GM12878 (cell line): ENCODE data around the gene MAP4K2. TPM values are rescaled to one million over a fixed set of nuclear protein-coding genes. Genes with fewer than 3 reads are reported as not detected.

Experiments used
- ATAC-seq: fragments of 200-7000 bp; cut with Tn5 transposase; 3 replicates; pipeline ENCODE4 v1.9.1; 2020; ENCODE audit warnings: mild to moderate bottlenecking, moderate library complexity
- BruUV-seq: library from RNA; stranded (reverse); fragments of 400-500 nt; replicated peaks from 2 replicates; lab custom pipeline; 2021; lab: Mats Ljungman, UMichigan
- CTCF ChIA-PET: fragments of 300-600 bp; sonication (Branson Sonifier 250); formaldehyde crosslinking; extraction: SDS; loops from one replicate; lab custom pipeline; 2021; ENCODE audit warnings: inconsistent platforms; lab: Yijun Ruan, JAX
- POLR2A ChIA-PET: fragments of 350-600 bp; formaldehyde crosslinking; extraction: SDS; loops from one replicate; lab custom pipeline; 2021; ENCODE audit warnings: inconsistent platforms; lab: Charles Lee
- RAD21 ChIA-PET: fragments of 300-600 bp; sonication (Branson Sonifier 250); formaldehyde crosslinking; loops from one replicate; lab custom pipeline; 2023; ENCODE audit warnings: antibody characterized with exemption; ENCODE audit not compliant: unreplicated experiment; lab: Charles Lee
- SMC1A ChIA-PET: fragments of 300-600 bp; sonication (Branson Sonifier 250); formaldehyde crosslinking; loops from one replicate; lab custom pipeline; 2023; ENCODE audit not compliant: unreplicated experiment, uncharacterized antibody; lab: Charles Lee
- DNase-seq: peaks from one replicate; pipeline ENCODE4 v3.0.0-alpha.2; 2011; ENCODE audit warnings: low read depth, low spot score
- FAIRE-seq: peaks from 3 replicates; lab custom pipeline; 2011; peaks lifted over from hg19 to GRCh38; lab: Jason Lieb, UNC
- H2AFZ ChIP-seq: 2 replicates; pipeline ENCODE4 v1.6.0; 2011; ENCODE audit warnings: low read depth, low read length, control low read depth; ENCODE audit not compliant: control insufficient read depth
- H3K27ac ChIP-seq: 2 replicates; pipeline ENCODE4 v1.5.1; 2011; ENCODE audit warnings: control low read depth; ENCODE audit not compliant: control insufficient read depth, insufficient read depth
- H3K27me3 ChIP-seq, 2 experiments: replicated peaks in 1 of 2; 2 replicates each; pipeline versions ENCODE4 v1.6.0 to v1.6.1; 2011; ENCODE audit warnings: low read length in 1 of 2; ENCODE audit not compliant: control insufficient read depth in 2 of 2, insufficient read depth in 2 of 2
- H3K36me3 ChIP-seq, 2 experiments: 2 replicates each; pipeline ENCODE4 v1.5.1; 2011; ENCODE audit warnings: low read length in 1 of 2; ENCODE audit not compliant: control insufficient read depth in 2 of 2, insufficient read depth in 2 of 2
- H3K4me1 ChIP-seq: 2 replicates; pipeline ENCODE4 v1.6.1; 2011; ENCODE audit warnings: mild to moderate bottlenecking, low read length, moderate library complexity, mixed read lengths; ENCODE audit not compliant: control insufficient read depth, insufficient read depth
- H3K4me2 ChIP-seq: 2 replicates; pipeline ENCODE4 v1.6.0; 2011; ENCODE audit warnings: control low read depth; ENCODE audit not compliant: control insufficient read depth, insufficient read depth
- H3K4me3 ChIP-seq: fragments of 200-600 bp; sonication (generic); 2 replicates; pipeline ENCODE4 v1.5.1; 2016
- H3K79me2 ChIP-seq: 2 replicates; pipeline ENCODE4 v1.6.0; 2011; ENCODE audit warnings: low read length; ENCODE audit not compliant: control insufficient read depth, insufficient read depth
- H3K9ac ChIP-seq: 2 replicates; pipeline ENCODE4 v1.8.0; 2011; ENCODE audit warnings: low read length, control low read depth, mixed read lengths; ENCODE audit not compliant: control insufficient read depth, insufficient read depth
- H3K9me3 ChIP-seq: replicated peaks from 3 replicates; pipeline ENCODE4 v1.5.1; 2011; ENCODE audit warnings: mild to moderate bottlenecking, low read length; ENCODE audit not compliant: control insufficient read depth, insufficient read depth
- H4K20me1 ChIP-seq: 2 replicates; pipeline ENCODE4 v1.6.0; 2011; ENCODE audit not compliant: control insufficient read depth, insufficient read depth
- BCL3 ChIP-seq: IDR thresholded peaks from 2 replicates; pipeline ENCODE4 v1.6.1; 2011; ENCODE audit warnings: borderline replicate concordance, low read depth, mild to moderate bottlenecking, moderate library complexity, low read length; ENCODE audit not compliant: insufficient read depth, poor library complexity, severe bottlenecking
- MEF2B ChIP-seq: fragments of 450-650 bp; IDR thresholded peaks from 2 replicates; pipeline ENCODE4 v1.6.1; 2018; ENCODE audit warnings: mild to moderate bottlenecking, moderate library complexity; ENCODE audit not compliant: partially characterized antibody, poor library complexity, severe bottlenecking
- RELB ChIP-seq: fragments of 450-650 bp; IDR thresholded peaks from 2 replicates; pipeline ENCODE4 v1.6.1; 2017; ENCODE audit warnings: low read depth, mild to moderate bottlenecking, moderate library complexity
- SMAD5 ChIP-seq: IDR thresholded peaks from 2 replicates; pipeline ENCODE4 v1.6.1; 2016; ENCODE audit warnings: antibody characterized with exemption, low read depth
- SUPT20H ChIP-seq: IDR thresholded peaks from 2 replicates; pipeline ENCODE4 v1.6.1; 2011; ENCODE audit warnings: low read depth, mild to moderate bottlenecking, low read length, moderate library complexity, borderline replicate concordance; ENCODE audit not compliant: control insufficient read depth
- WGBS: methylation state at CpG from one replicate; pipeline ENCODE4 v1.1.6; 2016; ENCODE audit warnings: low lambda C conversion rate; ENCODE audit not compliant: insufficient replicate concordance, insufficient coverage; ENCODE audit errors: missing lambda C conversion rate; 5-methylcytosine and 5-hydroxymethylcytosine counted together
- in situ Hi-C: fragments of 300-500 bp; cut with MboI; formaldehyde crosslinking; loops from 9 replicates; pipeline ENCODE4 v1.14.3; 2018; ENCODE audit warnings: mixed read lengths
- intact Hi-C: fragments of 100-400 bp; cut with micrococcal nuclease; formaldehyde crosslinking; loops from one replicate; pipeline ENCODE4 v1.14.2; 2022; ENCODE audit not compliant: unreplicated experiment
- polyA plus RNA-seq, 11 experiments: library from polyadenylated mRNA; depleted of rRNA in 4 of 11; unstranded in 6 of 11; stranded (reverse) in 5 of 11; fragments of >200 nt; fragmentation: Nextera tagmentation in 4 of 11; fragmentation: Illumina TruSeq in 1 of 11; extraction: Ambion mirVana in 4 of 11; extraction: Trizol in 1 of 11; gene quantifications; 1 replicate in 1 of 11; 2 replicates in 10 of 11; pipeline versions ENCODE4 v1.2.1 to v1.2.3, GENCODE V29; 2011 to 2016; ENCODE audit warnings: inconsistent platforms in 2 of 11, missing spikeins in 2 of 11, low read depth in 1 of 11
- total RNA-seq, 4 experiments: library from RNA; depleted of rRNA in 3 of 4; stranded (reverse); fragments of >200 nt in 3 of 4; fragmentation: Illumina TruSeq in 1 of 4; extraction: Trizol in 1 of 4; gene quantifications; 2 replicates each; pipeline versions ENCODE4 v1.2.1 to v1.2.3, GENCODE V29; 2013 to 2021

Gene MAP4K2
- total and polyA plus RNA-seq, 10 of the 15 experiments (the other 5 are each of a cell fraction or from before 2014, with no cell fraction given): 0.98 to 78.1 (median 48.9) TPM

DNA sequence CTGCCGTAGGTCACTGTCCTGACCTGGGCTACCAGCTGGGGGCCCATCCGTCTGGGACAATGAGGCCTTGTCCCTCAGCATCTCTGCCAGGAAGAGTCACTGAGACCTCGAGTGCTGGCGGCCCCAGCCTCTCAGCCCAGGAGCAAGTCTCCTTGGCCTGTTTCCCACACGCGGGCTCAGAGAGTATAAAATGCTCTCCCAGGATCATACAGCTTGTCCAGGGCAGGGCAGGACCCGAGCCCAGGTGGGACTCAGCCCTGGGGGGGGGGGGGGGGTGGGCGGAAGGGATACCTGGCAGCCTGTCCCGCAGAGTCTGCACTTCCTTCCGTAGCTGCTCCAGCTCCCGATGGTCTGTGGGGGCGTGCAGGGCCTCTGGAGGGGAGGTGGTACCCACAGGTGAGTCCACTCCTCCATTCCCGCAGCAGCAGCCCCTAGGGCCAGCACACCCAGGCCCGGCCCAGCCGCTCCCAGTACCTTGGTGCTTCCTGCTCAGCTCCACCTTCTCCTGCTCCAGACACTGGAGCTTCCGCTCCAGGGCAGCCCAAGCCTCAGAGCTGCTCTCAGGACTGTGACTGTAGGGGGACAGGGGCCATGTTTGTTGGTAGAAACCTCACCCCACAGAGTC is 33.5 kb upstream of the MAP4K2 start:
- FAIRE-seq (no peak), DNase-seq (no peak), ATAC-seq (no peak)
- ChIA-PET CTCF (interaction anchor here (0.8 to 1.3 kb wide), 3 partner anchors 8 to 116 kb away, joined by 3 to 4 read pairs (median 4); partner anchors contain the start of gene CDC42BPG), RAD21 (interaction anchor here (1.3 kb wide), 2 partner anchors 11 to 51 kb away, joined by 3 read pairs; no protein-coding TSS in a partner anchor), SMC1A (no interaction called here), POLR2A (interaction anchor here (0.5 to 0.7 kb wide), 2 partner anchors 36 to 246 kb away, joined by 3 to 5 read pairs; no protein-coding TSS in a partner anchor)
- Histone ChIP-seq H3K79me2 (no peaks in the 10 kb centered on the region), H3K9ac (no peak overlapping the region), H3K4me1 (peaks cover 3% of the 10 kb centered on the region; the same call in 1 of the 2 replicates), H3K4me3 (no peak overlapping the region), H3K36me3 (no peaks in the 10 kb centered on the region), H2AFZ (no peak overlapping the region), H3K27ac (no peak overlapping the region), H3K27me3 (no peaks in the 10 kb centered on the region), H4K20me1 (no peaks in the 10 kb centered on the region), H3K4me2 (no peak overlapping the region), H3K9me3 (no peaks in the 10 kb centered on the region)
- intact Hi-C loops: no loop called here
- no TSS peak for BruUV-seq
- TF ChIP-seq SUPT20H (no peak), MEF2B (no peak), RELB (no peak), SMAD5 (no peak), BCL3 (no peak)
- WGBS: 70% methylated on average over 13 of the region's 16 CpGs
- in situ Hi-C loops: no loop called here
